ENCODE measurements around the gene TPSAB1.

The TPSAB1 gene

DNA sequence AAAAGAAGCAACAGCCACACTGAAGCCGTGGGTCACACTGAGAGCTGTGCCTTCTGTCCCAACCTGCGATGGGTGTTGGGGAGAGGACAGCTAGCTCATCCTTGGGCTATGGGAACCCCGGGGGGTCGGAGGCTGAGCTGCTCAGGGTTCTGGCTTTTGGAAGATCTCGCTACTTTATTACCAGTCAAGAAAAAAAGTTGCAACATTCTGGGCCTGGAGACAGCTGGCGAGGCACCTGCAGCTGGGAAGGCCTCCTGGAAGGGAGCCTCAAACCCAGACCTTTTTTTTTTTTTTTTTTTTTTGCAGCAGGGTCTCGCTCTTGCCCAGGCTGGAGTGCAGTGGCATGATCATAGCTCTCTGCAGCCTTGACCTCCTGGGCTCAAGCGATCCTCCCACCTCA is 40.3 kb downstream of the TPSAB1 start:
- H3K4me3 ChIP-seq (replicated peaks; ENCODE audit: insufficient read depth, low read length) = no peak overlapping the region
- no peak for DNase-seq (ENCODE audit: low read depth in 1 of 2, low spot score in 1 of 2)
- H3K27ac ChIP-seq (replicated peaks) = no peak overlapping the region
- peaks cover 16% of the 10 kb centered on the region for H3K27me3 ChIP-seq (ENCODE audit: insufficient read depth, poor library complexity, severe bottlenecking)
- TF ChIP-seq, protein P1, sequence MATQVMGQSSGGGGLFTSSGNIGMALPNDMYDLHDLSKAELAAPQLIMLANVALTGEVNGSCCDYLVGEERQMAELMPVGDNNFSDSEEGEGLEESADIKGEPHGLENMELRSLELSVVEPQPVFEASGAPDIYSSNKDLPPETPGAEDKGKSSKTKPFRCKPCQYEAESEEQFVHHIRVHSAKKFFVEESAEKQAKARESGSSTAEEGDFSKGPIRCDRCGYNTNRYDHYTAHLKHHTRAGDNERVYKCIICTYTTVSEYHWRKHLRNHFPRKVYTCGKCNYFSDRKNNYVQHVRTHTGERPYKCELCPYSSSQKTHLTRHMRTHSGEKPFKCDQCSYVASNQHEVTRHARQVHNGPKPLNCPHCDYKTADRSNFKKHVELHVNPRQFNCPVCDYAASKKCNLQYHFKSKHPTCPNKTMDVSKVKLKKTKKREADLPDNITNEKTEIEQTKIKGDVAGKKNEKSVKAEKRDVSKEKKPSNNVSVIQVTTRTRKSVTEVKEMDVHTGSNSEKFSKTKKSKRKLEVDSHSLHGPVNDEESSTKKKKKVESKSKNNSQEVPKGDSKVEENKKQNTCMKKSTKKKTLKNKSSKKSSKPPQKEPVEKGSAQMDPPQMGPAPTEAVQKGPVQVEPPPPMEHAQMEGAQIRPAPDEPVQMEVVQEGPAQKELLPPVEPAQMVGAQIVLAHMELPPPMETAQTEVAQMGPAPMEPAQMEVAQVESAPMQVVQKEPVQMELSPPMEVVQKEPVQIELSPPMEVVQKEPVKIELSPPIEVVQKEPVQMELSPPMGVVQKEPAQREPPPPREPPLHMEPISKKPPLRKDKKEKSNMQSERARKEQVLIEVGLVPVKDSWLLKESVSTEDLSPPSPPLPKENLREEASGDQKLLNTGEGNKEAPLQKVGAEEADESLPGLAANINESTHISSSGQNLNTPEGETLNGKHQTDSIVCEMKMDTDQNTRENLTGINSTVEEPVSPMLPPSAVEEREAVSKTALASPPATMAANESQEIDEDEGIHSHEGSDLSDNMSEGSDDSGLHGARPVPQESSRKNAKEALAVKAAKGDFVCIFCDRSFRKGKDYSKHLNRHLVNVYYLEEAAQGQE (IDR thresholded peaks at IDR 0.05; ENCODE audit: insufficient replicate concordance, low read depth) = no peak
- no peak for TF ChIP-seq SPI1 (IDR thresholded peaks at IDR 0.05; ENCODE audit: borderline replicate concordance, low read depth)
- TF ChIP-seq GABPA (IDR thresholded peaks at IDR 0.05; ENCODE audit: low read depth) = no peak
- no peak for TF ChIP-seq POLR2AphosphoS5 (IDR thresholded peaks at IDR 0.05; ENCODE audit: low read depth)
- TF ChIP-seq, protein P2, sequence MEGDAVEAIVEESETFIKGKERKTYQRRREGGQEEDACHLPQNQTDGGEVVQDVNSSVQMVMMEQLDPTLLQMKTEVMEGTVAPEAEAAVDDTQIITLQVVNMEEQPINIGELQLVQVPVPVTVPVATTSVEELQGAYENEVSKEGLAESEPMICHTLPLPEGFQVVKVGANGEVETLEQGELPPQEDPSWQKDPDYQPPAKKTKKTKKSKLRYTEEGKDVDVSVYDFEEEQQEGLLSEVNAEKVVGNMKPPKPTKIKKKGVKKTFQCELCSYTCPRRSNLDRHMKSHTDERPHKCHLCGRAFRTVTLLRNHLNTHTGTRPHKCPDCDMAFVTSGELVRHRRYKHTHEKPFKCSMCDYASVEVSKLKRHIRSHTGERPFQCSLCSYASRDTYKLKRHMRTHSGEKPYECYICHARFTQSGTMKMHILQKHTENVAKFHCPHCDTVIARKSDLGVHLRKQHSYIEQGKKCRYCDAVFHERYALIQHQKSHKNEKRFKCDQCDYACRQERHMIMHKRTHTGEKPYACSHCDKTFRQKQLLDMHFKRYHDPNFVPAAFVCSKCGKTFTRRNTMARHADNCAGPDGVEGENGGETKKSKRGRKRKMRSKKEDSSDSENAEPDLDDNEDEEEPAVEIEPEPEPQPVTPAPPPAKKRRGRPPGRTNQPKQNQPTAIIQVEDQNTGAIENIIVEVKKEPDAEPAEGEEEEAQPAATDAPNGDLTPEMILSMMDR (IDR thresholded peaks at IDR 0.05; ENCODE audit: insufficient read depth, low read length) = no peak

DNA sequence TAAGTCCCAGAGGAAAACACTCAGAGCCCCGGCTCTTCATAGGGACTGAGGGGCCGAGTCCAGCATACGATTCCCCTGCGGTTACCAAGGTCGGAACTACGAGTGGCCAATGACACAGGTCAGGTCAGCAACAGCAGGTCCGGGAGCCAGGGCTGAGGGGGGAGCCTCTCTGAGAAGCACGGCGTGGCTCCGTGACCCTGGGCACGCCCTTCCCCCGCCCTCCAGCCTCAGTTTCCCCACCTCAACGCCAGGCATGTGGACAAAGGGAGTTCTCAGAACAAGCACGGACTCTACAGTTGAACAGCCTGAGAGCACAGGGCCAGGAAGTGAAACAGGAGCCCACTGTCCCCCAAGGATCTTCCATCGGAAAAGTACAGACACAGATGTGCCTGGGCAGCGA is 41.0 kb downstream of the TPSAB1 start:
- DNase-seq (ENCODE audit: low read depth in 1 of 2, low spot score in 1 of 2) = no peak
- TF ChIP-seq, protein P1 (IDR thresholded peaks at IDR 0.05; ENCODE audit: insufficient replicate concordance, low read depth) = no peak
- TF ChIP-seq, protein P2 (IDR thresholded peaks at IDR 0.05; ENCODE audit: insufficient read depth, low read length) = no peak
- no peak for TF ChIP-seq POLR2AphosphoS5 (IDR thresholded peaks at IDR 0.05; ENCODE audit: low read depth)
- no peak for TF ChIP-seq SPI1 (IDR thresholded peaks at IDR 0.05; ENCODE audit: borderline replicate concordance, low read depth)
- no peak for TF ChIP-seq GABPA (IDR thresholded peaks at IDR 0.05; ENCODE audit: low read depth)
- Histone ChIP-seq H3K27ac (replicated peaks) (no peak overlapping the region), H3K27me3 (ENCODE audit: insufficient read depth, poor library complexity, severe bottlenecking) (peaks cover 23% of the 10 kb centered on the region), H3K4me3 (replicated peaks; ENCODE audit: insufficient read depth, low read length) (no peak overlapping the region)

DNA sequence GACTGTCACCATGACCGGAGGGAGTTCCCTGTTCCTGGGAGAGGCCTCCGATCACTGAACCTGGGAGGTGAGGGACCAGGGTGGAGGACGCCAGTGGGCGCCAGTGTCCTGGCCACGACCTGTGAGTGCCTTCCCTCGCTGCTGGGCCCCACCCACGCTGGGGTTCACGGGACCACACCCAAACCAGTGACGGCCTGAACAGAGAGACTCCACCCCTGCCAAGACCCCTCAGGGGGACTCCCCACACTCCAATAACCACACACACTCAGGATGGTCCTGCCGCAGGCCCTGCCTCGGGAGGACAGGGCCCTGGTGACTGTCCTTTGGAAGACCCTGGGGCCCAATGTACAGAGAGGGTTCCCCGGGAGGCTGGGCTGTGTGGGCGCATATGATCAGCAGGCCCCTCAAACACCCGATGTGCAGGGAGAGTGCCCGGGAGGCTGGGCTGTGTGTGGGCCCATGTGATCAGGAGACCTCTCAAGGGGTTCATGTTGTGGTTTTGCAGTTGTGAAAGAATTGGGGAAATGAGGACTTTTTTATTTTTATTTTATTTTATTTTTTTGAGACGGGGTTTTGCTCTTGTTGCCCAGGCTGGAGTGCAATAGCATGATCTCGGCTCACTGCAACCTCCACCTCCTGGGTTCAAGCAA is 41.9 kb downstream of the TPSAB1 start:
- no peak overlapping the region for H3K4me3 ChIP-seq (replicated peaks; ENCODE audit: insufficient read depth, low read length)
- DNase-seq (ENCODE audit: low read depth in 1 of 2, low spot score in 1 of 2) = no peak
- H3K27me3 ChIP-seq (ENCODE audit: insufficient read depth, poor library complexity, severe bottlenecking) = peaks cover 26% of the 10 kb centered on the region
- no peak for TF ChIP-seq SPI1 (IDR thresholded peaks at IDR 0.05; ENCODE audit: borderline replicate concordance, low read depth)
- no peak overlapping the region for H3K27ac ChIP-seq (replicated peaks)

DNA sequence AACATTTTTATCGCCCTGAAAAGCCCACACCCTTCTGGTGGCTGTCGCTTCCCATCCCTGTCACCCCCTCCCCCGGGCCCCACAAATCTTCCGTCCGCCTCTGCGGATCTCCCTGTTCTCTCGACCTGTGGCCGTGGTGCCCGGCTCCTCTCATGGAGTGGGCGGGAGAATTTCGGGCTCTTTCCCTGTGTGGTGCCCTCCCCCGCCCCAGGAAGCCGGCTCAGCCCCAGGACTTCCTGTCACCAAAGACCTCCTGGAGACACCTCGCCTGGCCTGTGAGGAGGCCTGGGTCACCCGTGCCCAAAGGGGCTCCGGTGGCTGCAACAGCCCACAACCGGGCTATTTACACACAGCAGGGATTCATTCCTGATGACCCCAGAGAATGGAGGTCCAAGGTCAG is 42.8 kb downstream of the TPSAB1 start:
- no peak overlapping the region for H3K27ac ChIP-seq (replicated peaks)

More for the DNA sequence above, 42.8 kb downstream of the TPSAB1 start:
- no peak for DNase-seq (ENCODE audit: low read depth in 1 of 2, low spot score in 1 of 2)
- Histone ChIP-seq H3K27me3 (ENCODE audit: insufficient read depth, poor library complexity, severe bottlenecking) (peaks cover 27% of the 10 kb centered on the region), H3K4me3 (replicated peaks; ENCODE audit: insufficient read depth, low read length) (no peak overlapping the region)
- TF ChIP-seq SPI1 (IDR thresholded peaks at IDR 0.05; ENCODE audit: borderline replicate concordance, low read depth) = no peak
- TF ChIP-seq GABPA (IDR thresholded peaks at IDR 0.05; ENCODE audit: low read depth) = no peak
- TF ChIP-seq, protein P2 (IDR thresholded peaks at IDR 0.05; ENCODE audit: insufficient read depth, low read length) = no peak
- TF ChIP-seq, protein P1 (IDR thresholded peaks at IDR 0.05; ENCODE audit: insufficient replicate concordance, low read depth) = no peak
- no peak for TF ChIP-seq POLR2AphosphoS5 (IDR thresholded peaks at IDR 0.05; ENCODE audit: low read depth)

All from HL-60 (cell line).